Measurements from ENCODE around the gene METTL5. TPM values are rescaled to one million over a fixed set of nuclear protein-coding genes. Genes with fewer than 3 reads are reported as not detected.
"Not testable (repeated sequence)": the region's sequence is repeated elsewhere in the genome, so short reads cannot be mapped to it uniquely, and the experiment has no call there.

METTL5 gene
- total RNA-seq, 1 donor from 2014 or later = 36.8 TPM

DNA sequence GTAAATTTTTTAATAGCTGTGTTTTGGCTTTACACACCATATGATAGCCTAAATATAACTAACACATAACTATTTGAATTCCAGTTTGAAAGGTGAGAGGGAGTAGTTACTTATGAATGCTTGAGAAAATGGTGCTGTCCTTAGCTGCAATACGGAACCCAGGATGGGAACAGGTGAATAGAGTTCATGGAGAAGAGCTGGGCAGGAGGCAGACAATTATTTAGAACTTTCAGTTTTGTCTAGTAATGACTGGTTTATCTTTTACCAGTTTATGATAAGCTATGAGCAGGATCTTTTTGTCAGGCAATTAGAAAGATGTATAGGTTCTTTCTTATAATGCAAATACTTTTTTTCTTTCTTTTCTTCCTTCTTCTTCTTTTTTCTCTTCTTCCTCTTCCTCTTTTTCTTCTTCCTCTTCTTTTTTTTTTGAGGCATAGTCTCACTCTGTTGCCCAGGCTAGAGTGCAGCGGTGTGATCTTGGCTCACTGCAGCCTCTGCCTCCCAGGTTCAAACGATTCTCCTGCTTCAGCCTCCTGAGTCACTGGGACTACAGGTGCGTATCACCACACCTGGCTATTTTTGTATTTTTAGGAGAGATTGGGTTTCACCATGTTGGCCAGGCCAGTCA, 28.4 kb upstream of the METTL5 start:
- Mint-ChIP-seq H3K27ac (ENCODE audit: unreplicated experiment) (no peak overlapping the region), H3K4me3 (ENCODE audit: unreplicated experiment) (no peak overlapping the region), H3K4me1 (ENCODE audit: unreplicated experiment) (peaks cover 6% of the 10 kb centered on the region), H3K9me3 (ENCODE audit: unreplicated experiment) (no peaks in the 10 kb centered on the region), H3K27me3 (ENCODE audit: unreplicated experiment) (no peaks in the 10 kb centered on the region), H3K36me3 (ENCODE audit: low read depth, unreplicated experiment) (peaks cover 6% of the 10 kb centered on the region)
- no peak for DNase-seq (ENCODE audit: low spot score)
- TF ChIP-seq, protein P1, sequence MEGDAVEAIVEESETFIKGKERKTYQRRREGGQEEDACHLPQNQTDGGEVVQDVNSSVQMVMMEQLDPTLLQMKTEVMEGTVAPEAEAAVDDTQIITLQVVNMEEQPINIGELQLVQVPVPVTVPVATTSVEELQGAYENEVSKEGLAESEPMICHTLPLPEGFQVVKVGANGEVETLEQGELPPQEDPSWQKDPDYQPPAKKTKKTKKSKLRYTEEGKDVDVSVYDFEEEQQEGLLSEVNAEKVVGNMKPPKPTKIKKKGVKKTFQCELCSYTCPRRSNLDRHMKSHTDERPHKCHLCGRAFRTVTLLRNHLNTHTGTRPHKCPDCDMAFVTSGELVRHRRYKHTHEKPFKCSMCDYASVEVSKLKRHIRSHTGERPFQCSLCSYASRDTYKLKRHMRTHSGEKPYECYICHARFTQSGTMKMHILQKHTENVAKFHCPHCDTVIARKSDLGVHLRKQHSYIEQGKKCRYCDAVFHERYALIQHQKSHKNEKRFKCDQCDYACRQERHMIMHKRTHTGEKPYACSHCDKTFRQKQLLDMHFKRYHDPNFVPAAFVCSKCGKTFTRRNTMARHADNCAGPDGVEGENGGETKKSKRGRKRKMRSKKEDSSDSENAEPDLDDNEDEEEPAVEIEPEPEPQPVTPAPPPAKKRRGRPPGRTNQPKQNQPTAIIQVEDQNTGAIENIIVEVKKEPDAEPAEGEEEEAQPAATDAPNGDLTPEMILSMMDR (IDR thresholded peaks at IDR 0.05; ENCODE audit: unreplicated experiment) = no peak

DNA sequence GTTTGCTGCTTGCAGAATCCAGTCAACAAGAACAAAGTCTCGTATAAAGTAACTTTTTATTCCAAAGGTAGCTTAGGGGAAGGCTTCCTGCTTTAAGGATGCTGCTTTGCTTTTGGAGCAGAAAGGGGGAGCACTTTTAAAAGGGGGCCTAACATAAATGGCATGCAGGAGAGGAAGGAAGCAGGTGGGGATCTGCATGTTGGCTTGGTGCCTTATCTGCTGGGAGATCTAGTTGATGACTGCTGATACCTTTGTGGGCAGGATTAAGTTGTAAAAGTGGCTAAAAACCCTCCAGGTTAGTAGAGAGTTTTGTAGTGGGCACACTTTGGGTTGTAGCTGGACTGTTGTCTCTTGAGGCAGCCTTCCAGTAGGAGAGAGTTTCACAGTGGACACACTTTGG, 25.0 kb upstream of the METTL5 start:
- no peak for DNase-seq (ENCODE audit: low spot score)
- peaks cover 6% of the 10 kb centered on the region for H3K4me1 Mint-ChIP-seq (ENCODE audit: unreplicated experiment)
- H3K27ac Mint-ChIP-seq (ENCODE audit: unreplicated experiment) = no peak overlapping the region
- H3K9me3 Mint-ChIP-seq (ENCODE audit: unreplicated experiment) = no peaks in the 10 kb centered on the region
- H3K4me3 Mint-ChIP-seq (ENCODE audit: unreplicated experiment) = no peak overlapping the region
- peaks cover 2% of the 10 kb centered on the region for H3K27me3 Mint-ChIP-seq (ENCODE audit: unreplicated experiment)
- TF ChIP-seq, protein P1 (IDR thresholded peaks at IDR 0.05; ENCODE audit: unreplicated experiment) = no peak
- H3K36me3 Mint-ChIP-seq (ENCODE audit: low read depth, unreplicated experiment) = peaks cover 6% of the 10 kb centered on the region

- H3K4me1 Mint-ChIP-seq (ENCODE audit: unreplicated experiment); H3K36me3 Mint-ChIP-seq (ENCODE audit: low read depth, unreplicated experiment); H3K27me3 Mint-ChIP-seq (ENCODE audit: unreplicated experiment); H3K9me3 Mint-ChIP-seq (ENCODE audit: unreplicated experiment); H3K27ac Mint-ChIP-seq (ENCODE audit: unreplicated experiment); DNase-seq (ENCODE audit: low spot score); H3K4me3 Mint-ChIP-seq (ENCODE audit: unreplicated experiment): not testable (repeated sequence)
These were observed 24.4 kb upstream of the METTL5 start for GRCh38 chr2:169848959-169849693.

DNA sequence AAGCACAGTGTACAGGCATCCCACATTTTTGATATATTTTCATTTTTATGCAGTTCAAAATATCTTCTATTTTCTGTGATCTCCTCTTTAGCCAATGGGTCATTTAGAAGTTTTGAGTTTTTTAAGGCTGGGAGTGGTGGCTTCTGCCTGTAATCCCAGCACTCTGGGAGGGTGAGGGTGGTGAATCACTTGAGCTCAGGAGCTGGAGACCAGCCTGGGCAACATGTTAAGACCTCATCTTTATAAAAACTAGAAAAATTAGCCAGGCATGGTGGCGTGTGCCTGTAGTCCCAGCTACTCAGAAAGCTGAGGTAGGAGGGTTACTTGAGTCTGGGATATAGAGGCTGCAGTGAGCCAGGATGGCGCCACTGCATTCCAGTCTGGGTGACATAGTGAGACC, 20.3 kb upstream of the METTL5 start:
- no peaks in the 10 kb centered on the region for H3K9me3 Mint-ChIP-seq (ENCODE audit: unreplicated experiment)
- TF ChIP-seq, protein P1 (IDR thresholded peaks at IDR 0.05; ENCODE audit: unreplicated experiment) = no peak
- H3K27me3 Mint-ChIP-seq (ENCODE audit: unreplicated experiment) = peaks cover 2% of the 10 kb centered on the region
- H3K4me3 Mint-ChIP-seq (ENCODE audit: unreplicated experiment) = no peak overlapping the region
- H3K27ac Mint-ChIP-seq (ENCODE audit: unreplicated experiment) = no peak overlapping the region
- peaks cover 11% of the 10 kb centered on the region for H3K4me1 Mint-ChIP-seq (ENCODE audit: unreplicated experiment)
- DNase-seq (ENCODE audit: low spot score) = no peak
- peaks cover 18% of the 10 kb centered on the region for H3K36me3 Mint-ChIP-seq (ENCODE audit: low read depth, unreplicated experiment)

DNA sequence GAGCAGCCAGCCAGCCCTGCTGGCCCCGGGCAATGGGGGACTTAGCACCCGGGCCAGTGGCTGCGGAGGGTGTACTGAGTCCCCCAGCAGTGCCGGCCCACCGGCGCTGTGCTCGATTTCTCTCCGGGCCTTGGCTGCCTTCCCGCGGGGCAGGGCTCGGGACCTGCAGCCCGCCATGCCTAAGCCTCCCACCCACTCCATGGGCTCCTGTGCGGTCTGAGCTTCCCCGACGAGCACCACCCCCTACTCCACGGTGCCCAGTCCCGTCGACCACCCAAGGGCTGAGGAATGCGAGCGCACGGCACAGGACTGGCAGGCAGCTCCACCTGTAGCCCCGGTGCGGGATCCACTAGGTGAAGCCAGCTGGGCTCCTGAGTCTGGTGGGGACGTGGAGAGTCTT, 16.9 kb upstream of the METTL5 start:
- H3K27me3 Mint-ChIP-seq (ENCODE audit: unreplicated experiment); DNase-seq (ENCODE audit: low spot score); H3K4me3 Mint-ChIP-seq (ENCODE audit: unreplicated experiment); H3K9me3 Mint-ChIP-seq (ENCODE audit: unreplicated experiment); H3K27ac Mint-ChIP-seq (ENCODE audit: unreplicated experiment): not testable (repeated sequence)
- Mint-ChIP-seq H3K36me3 (ENCODE audit: low read depth, unreplicated experiment) (peaks cover 28% of the 10 kb centered on the region), H3K4me1 (ENCODE audit: unreplicated experiment) (peaks cover 12% of the 10 kb centered on the region)

- TF ChIP-seq, protein P1 (IDR thresholded peaks at IDR 0.05; ENCODE audit: unreplicated experiment) = no peak
- Mint-ChIP-seq H3K4me3 (ENCODE audit: unreplicated experiment) (no peak overlapping the region), H3K36me3 (ENCODE audit: low read depth, unreplicated experiment) (peaks cover 28% of the 10 kb centered on the region), H3K4me1 (ENCODE audit: unreplicated experiment) (peaks cover 12% of the 10 kb centered on the region), H3K27me3 (ENCODE audit: unreplicated experiment) (peaks cover 3% of the 10 kb centered on the region), H3K9me3 (ENCODE audit: unreplicated experiment) (no peaks in the 10 kb centered on the region), H3K27ac (ENCODE audit: unreplicated experiment) (no peak overlapping the region)
- DNase-seq (ENCODE audit: low spot score) = no peak
These were observed 16.0 kb upstream of the METTL5 start for GRCh38 chr2:169840747-169841142.

Measured in endothelial cell (in vitro differentiated cells).